Ovary (tissue), 9 donors: ENCODE results near the gene KRT80. TPM values are rescaled to one million over a fixed set of nuclear protein-coding genes. Genes with fewer than 3 reads are reported as not detected.

Experiments used
- DNase-seq, 5 donors: peaks; one replicate each; pipeline ENCODE4 v3.0.0-alpha.2; 2019 to 2020
- H3K27ac ChIP-seq, 2 donors: fragments of 200-600 bp; one replicate each; pipeline versions ENCODE4 v1.5.1 to v1.8.0; 2019 to 2022
- H3K27me3 ChIP-seq: fragments of 200-600 bp; one replicate; pipeline ENCODE4 v1.8.0; 2022
- H3K36me3 ChIP-seq: fragments of 200-600 bp; sonication (generic); one replicate; pipeline ENCODE4 v1.5.1; 2019
- H3K4me1 ChIP-seq: one replicate; pipeline ENCODE4 v1.8.1; 2013; ENCODE audit warnings: mild to moderate bottlenecking, moderate library complexity; ENCODE audit not compliant: insufficient read depth
- H3K4me3 ChIP-seq: fragments of 200-600 bp; sonication (generic); one replicate; pipeline ENCODE4 v1.5.1; 2017
- H3K9me3 ChIP-seq, 2 donors: fragments of 200-600 bp in 1 of 2; sonication (generic) in 1 of 2; one replicate each; pipeline versions ENCODE4 v1.5.1 to v1.8.1; 2013 to 2019; ENCODE audit warnings: mild to moderate bottlenecking in 1 of 2, moderate library complexity in 1 of 2
- CTCF ChIP-seq, 3 donors: fragments of 450-650 bp in 2 of 3; fragments of 200-600 bp in 1 of 3; IDR thresholded peaks; one replicate each; pipeline versions ENCODE4 v1.5.1 to v1.8.0; 2016 to 2022; ENCODE audit warnings: antibody characterized with exemption in 3 of 3, mild to moderate bottlenecking in 1 of 3
- EP300 ChIP-seq: sonication (generic); formaldehyde crosslinking; IDR thresholded peaks from one replicate; pipeline ENCODE4 v1.6.1; 2017; ENCODE audit warnings: antibody characterized with exemption
- POLR2A ChIP-seq: fragments of 450-650 bp; IDR thresholded peaks from one replicate; pipeline ENCODE4 v1.6.1; 2017; ENCODE audit warnings: antibody characterized with exemption, mild to moderate bottlenecking, moderate library complexity
- WGBS, 3 donors: extraction: QIAGEN DNeasy Blood & Tissue Kit in 1 of 3; methylation state at CpG; one replicate each; pipeline versions ENCODE4 v1.1.5 to v1.1.7; 2013 to 2017; 5-methylcytosine and 5-hydroxymethylcytosine counted together
- intact Hi-C, 4 donors: fragments of 100-400 bp; cut with DNase I; formaldehyde crosslinking; loops; one replicate each; pipeline versions ENCODE4 v1.11.0 to v1.15.1; 2022 to 2023
- polyA plus RNA-seq, 2 donors: library from polyadenylated mRNA; stranded (reverse); fragments of 200-250 nt in 1 of 2; fragments of 350-450 nt in 1 of 2; fragmentation: Illumina TruSeq in 1 of 2; extraction: RNeasy Lipid Tissue Mini Kit (QIAGEN cat#74804) in 1 of 2; gene quantifications; one replicate each; pipeline ENCODE4 v1.2.3, GENCODE V29; 2013 to 2014
- total RNA-seq, 7 donors: library from RNA; depleted of rRNA in 2 of 7; stranded (reverse); fragments of >200 nt in 2 of 7; fragmentation: NEBNext Ultra II Directional in 3 of 7; extraction: Animal tissue kit (Norgen Biotek cat#: 25700) in 3 of 7; gene quantifications; one replicate each; pipeline versions ENCODE4 v1.1.0 to v1.2.4, GENCODE V29; 2016 to 2023
- donor health status: DM: no; HTN: no; CAD: no; lungs with moderate emphysema.
- donor health status: DM: no; HTN: no; CAD: no.
- donor health status: Bipolar disorder and iron deficiency.
- donor health status: DM: yes; HTN: yes; CAD: no.
- donor health status: DM: no; HTN: no; CAD: no.
- donor health status: DM: yes; HTN: yes; CAD: no.

KRT80 gene
- total and polyA plus RNA-seq, 9 donors, result 0.05 to 13.2 (median 0.99) TPM; not detected in 1

GRCh38 chr12:52125476-52125900 lies 66.3 kb downstream of the KRT80 start:
- Histone ChIP-seq H3K27me3 (no peaks in the 10 kb centered on the region), H3K27ac (no peak overlapping the region), H3K36me3 (no peaks in the 10 kb centered on the region), H3K4me3 (no peak overlapping the region), H3K9me3 (no peaks in the 10 kb centered on the region), H3K4me1 (peaks cover 5% of the 10 kb centered on the region)
- WGBS, 3 donors, result 78 to 91% (median 90%) methylated on average over 6 of the region's 6 CpGs
- TF ChIP-seq EP300, result no peak
- TF ChIP-seq POLR2A, result no peak
- TF ChIP-seq CTCF (IDR thresholded peaks at IDR 0.05), result no peak
- DNase-seq, result no peak
- intact Hi-C loops, result no loop called here

GRCh38 chr12:52123487-52124186 lies 68.2 kb downstream of the KRT80 start:
- H3K4me3 ChIP-seq, result no peak overlapping the region
- H3K27me3 ChIP-seq, result no peaks in the 10 kb centered on the region
- peaks cover 5% of the 10 kb centered on the region for H3K4me1 ChIP-seq
- intact Hi-C loops, result no loop called here
- 60 to 64% (median 64%) methylated on average over 8 of the region's 8 CpGs for WGBS, 3 donors
- no peaks in the 10 kb centered on the region for H3K9me3 ChIP-seq
- TF ChIP-seq POLR2A, result no peak
- H3K36me3 ChIP-seq, result no peaks in the 10 kb centered on the region
- DNase-seq, result no peak
- no peak overlapping the region for H3K27ac ChIP-seq

GRCh38 chr12:52122904-52123303 lies 68.9 kb downstream of the KRT80 start:
- TF ChIP-seq POLR2A (no peak), CTCF (IDR thresholded peaks at IDR 0.05) (no peak), EP300 (no peak)
- Histone ChIP-seq H3K9me3 (no peaks in the 10 kb centered on the region), H3K27ac (no peak overlapping the region), H3K4me1 (peaks cover 5% of the 10 kb centered on the region), H3K27me3 (no peaks in the 10 kb centered on the region), H3K4me3 (no peak overlapping the region), H3K36me3 (no peaks in the 10 kb centered on the region)
- intact Hi-C loops, result no loop called here
- DNase-seq, result no peak
- WGBS, 3 donors, result 87 to 92% (median 91%) methylated on average over 7 of the region's 7 CpGs

GRCh38 chr12:52122540-52122871 lies 69.3 kb downstream of the KRT80 start:
- Histone ChIP-seq H3K27ac (no peak overlapping the region), H3K9me3 (no peaks in the 10 kb centered on the region), H3K4me3 (no peak overlapping the region), H3K4me1 (peaks cover 5% of the 10 kb centered on the region), H3K27me3 (no peaks in the 10 kb centered on the region), H3K36me3 (no peaks in the 10 kb centered on the region)
- intact Hi-C loops, result no loop called here
- TF ChIP-seq EP300 (no peak), CTCF (IDR thresholded peaks at IDR 0.05) (no peak), POLR2A (no peak)
- 74 to 87% (median 84%) methylated on average over 4 of the region's 4 CpGs for WGBS, 3 donors
- no peak for DNase-seq

- peak; percentile 62 to 83 (median 72) for DNase-seq
- Histone ChIP-seq H3K4me3 (no peak overlapping the region), H3K9me3 (no peaks in the 10 kb centered on the region), H3K27me3 (no peaks in the 10 kb centered on the region), H3K4me1 (peaks cover 5% of the 10 kb centered on the region), H3K27ac (no peak overlapping the region), H3K36me3 (no peaks in the 10 kb centered on the region)
- 13 to 16% (median 14%) methylated on average over 18 of the region's 18 CpGs for WGBS, 3 donors
- intact Hi-C loops, result no loop called here
- TF ChIP-seq CTCF (IDR thresholded peaks at IDR 0.05) (peak; percentile 22 to 60 (median 42)), EP300 (no peak)
These were observed 69.8 kb downstream of the KRT80 start for GRCh38 chr12:52121824-52122539.
